Nephron progenitor cell (in vitro differentiated cells): Measurements from ENCODE around the gene S100P.
A peak's percentile ranks its signal among the peaks of the same experiment; 100 is the strongest.

Experiments
- DNase-seq: peaks from one replicate; pipeline ENCODE4 v3.0.0; 2021
- H3K27ac Mint-ChIP-seq: 2 replicates; pipeline ENCODE4 v1.8.0; 2021; ENCODE audit warnings: mild to moderate bottlenecking, moderate library complexity, mixed read lengths
- H3K27me3 Mint-ChIP-seq: 2 replicates; pipeline ENCODE4 v1.8.0; 2021; ENCODE audit warnings: mild to moderate bottlenecking, low read depth, mixed read lengths; ENCODE audit not compliant: poor library complexity
- H3K36me3 Mint-ChIP-seq: 2 replicates; pipeline ENCODE4 v1.8.0; 2021; ENCODE audit warnings: low read depth, mixed read lengths
- H3K4me1 Mint-ChIP-seq: 2 replicates; pipeline ENCODE4 v1.8.0; 2021; ENCODE audit warnings: mixed read lengths
- H3K4me3 Mint-ChIP-seq: 2 replicates; pipeline ENCODE4 v1.8.0; 2021; ENCODE audit warnings: mild to moderate bottlenecking, moderate library complexity, mixed read lengths
- H3K9me3 Mint-ChIP-seq: 2 replicates; pipeline ENCODE4 v1.8.0; 2021; ENCODE audit warnings: mild to moderate bottlenecking, moderate library complexity, mixed read lengths
- CTCF ChIP-seq: fragments of 200-600 bp; sonication (generic); IDR thresholded peaks from 2 replicates; pipeline ENCODE4 v1.5.0; 2021; ENCODE audit warnings: antibody characterized with exemption

Gene S100P

GRCh38 chr4:6699903-6700302 is 6.2 kb downstream of the S100P start:
- Mint-ChIP-seq H3K27ac (no peak overlapping the region), H3K27me3 (peaks cover 8% of the 10 kb centered on the region), H3K9me3 (peaks cover 36% of the 10 kb centered on the region), H3K4me3 (no peak overlapping the region), H3K4me1 (peaks cover 15% of the 10 kb centered on the region), H3K36me3 (peaks cover 62% of the 10 kb centered on the region)
- no peak for DNase-seq
- TF ChIP-seq CTCF: no peak

GRCh38 chr4:6701371-6701770 is 7.7 kb downstream of the S100P start:
- DNase-seq: no peak
- H3K27me3 Mint-ChIP-seq: peaks cover 8% of the 10 kb centered on the region
- H3K4me1 Mint-ChIP-seq: peaks cover 3% of the 10 kb centered on the region

GRCh38 chr4:6702761-6703160 is 9.1 kb downstream of the S100P start:
- Mint-ChIP-seq H3K27me3 (peaks cover 8% of the 10 kb centered on the region), H3K36me3 (peaks cover 90% of the 10 kb centered on the region), H3K9me3 (peaks cover 65% of the 10 kb centered on the region), H3K4me1 (peaks cover 7% of the 10 kb centered on the region), H3K27ac (no peak overlapping the region), H3K4me3 (no peak overlapping the region)
- no peak for DNase-seq
- TF ChIP-seq CTCF: no peak

More at GRCh38 chr4:6701371-6701770, 7.7 kb downstream of the S100P start:
- peak; percentile 7 for TF ChIP-seq CTCF
- peaks cover 51% of the 10 kb centered on the region for H3K9me3 Mint-ChIP-seq
- peaks cover 77% of the 10 kb centered on the region for H3K36me3 Mint-ChIP-seq
- H3K27ac Mint-ChIP-seq: no peak overlapping the region
- H3K4me3 Mint-ChIP-seq: no peak overlapping the region

- H3K36me3 Mint-ChIP-seq: peaks cover 95% of the 10 kb centered on the region
- no peak for TF ChIP-seq CTCF
- H3K4me1 Mint-ChIP-seq: peaks cover 17% of the 10 kb centered on the region
- no peak for DNase-seq
- peaks cover 75% of the 10 kb centered on the region for H3K9me3 Mint-ChIP-seq
- H3K4me3 Mint-ChIP-seq: no peak overlapping the region
- no peak overlapping the region for H3K27ac Mint-ChIP-seq
- H3K27me3 Mint-ChIP-seq: peaks cover 8% of the 10 kb centered on the region
Observed at GRCh38 chr4:6703786-6704185, 10.1 kb downstream of the S100P start.

- Mint-ChIP-seq H3K27me3 (peaks cover 9% of the 10 kb centered on the region), H3K4me1 (peaks cover 32% of the 10 kb centered on the region), H3K36me3 (peaks cover 91% of the 10 kb centered on the region), H3K9me3 (peaks cover 91% of the 10 kb centered on the region), H3K27ac (no peak overlapping the region), H3K4me3 (no peak overlapping the region)
- no peak for TF ChIP-seq CTCF
- no peak for DNase-seq
Observed at GRCh38 chr4:6705646-6706045, 12.0 kb downstream of the S100P start.

- H3K9me3 Mint-ChIP-seq: peaks cover 96% of the 10 kb centered on the region
- DNase-seq: no peak
- no peak overlapping the region for H3K27ac Mint-ChIP-seq
- peaks cover 14% of the 10 kb centered on the region for H3K27me3 Mint-ChIP-seq
- H3K4me3 Mint-ChIP-seq: no peak overlapping the region
- peaks cover 32% of the 10 kb centered on the region for H3K4me1 Mint-ChIP-seq
- peaks cover 93% of the 10 kb centered on the region for H3K36me3 Mint-ChIP-seq
- no peak for TF ChIP-seq CTCF
Observed at GRCh38 chr4:6706173-6706572, 12.5 kb downstream of the S100P start.
